Astrocyte (in vitro differentiated cells and primary cell): Measurements from ENCODE around the gene ANKRD44. TPM values are rescaled to one million over a fixed set of nuclear protein-coding genes. Genes with fewer than 3 reads are reported as not detected.
A peak's percentile ranks its signal among the peaks of the same experiment; 100 is the strongest.

Experiments used
- DNase-seq: peaks from one replicate; pipeline ENCODE4 v3.0.0-alpha.2; 2010; ENCODE audit warnings: low read depth
- FAIRE-seq: peaks from 2 replicates; lab custom pipeline; 2011; peaks lifted over from hg19 to GRCh38; lab: Jason Lieb, UNC
- H2AFZ ChIP-seq: 2 replicates; pipeline ENCODE4 v1.6.0; 2012; ENCODE audit warnings: low read depth, low read length, inconsistent platforms
- H3K27ac ChIP-seq: 2 replicates; pipeline ENCODE4 v1.5.1; 2011; ENCODE audit warnings: low read depth, low read length, inconsistent platforms
- H3K27me3 ChIP-seq: 2 replicates; pipeline ENCODE4 v1.6.0; 2011; ENCODE audit warnings: low read length, inconsistent platforms; ENCODE audit not compliant: insufficient read depth
- H3K36me3 ChIP-seq: 2 replicates; pipeline ENCODE4 v1.5.1; 2011; ENCODE audit warnings: low read length, inconsistent platforms; ENCODE audit not compliant: insufficient read depth
- H3K4me1 ChIP-seq: 2 replicates; pipeline ENCODE4 v1.5.1; 2011; ENCODE audit warnings: low read length, inconsistent platforms; ENCODE audit not compliant: insufficient read depth
- H3K4me2 ChIP-seq: 2 replicates; pipeline ENCODE4 v1.6.0; 2012; ENCODE audit warnings: low read length, inconsistent platforms
- H3K4me3 ChIP-seq: 2 replicates; pipeline ENCODE4 v1.5.1; 2011; ENCODE audit warnings: low read depth, mild to moderate bottlenecking, low read length, inconsistent platforms; ENCODE audit not compliant: insufficient read depth
- H3K79me2 ChIP-seq: 2 replicates; pipeline ENCODE4 v1.6.0; 2012; ENCODE audit warnings: mild to moderate bottlenecking, low read length, inconsistent platforms; ENCODE audit not compliant: insufficient read depth
- H3K9ac ChIP-seq: 2 replicates; pipeline ENCODE4 v1.6.0; 2012; ENCODE audit warnings: mild to moderate bottlenecking, low read length, inconsistent platforms
- H3K9me3 ChIP-seq: 2 replicates; pipeline ENCODE4 v1.5.1; 2012; ENCODE audit warnings: low read depth, mild to moderate bottlenecking, low read length, inconsistent platforms; ENCODE audit not compliant: insufficient read depth
- H4K20me1 ChIP-seq: 2 replicates; pipeline ENCODE4 v1.6.0; 2012; ENCODE audit warnings: low read length, inconsistent platforms; ENCODE audit not compliant: insufficient read depth
- H3K27ac Mint-ChIP-seq: one replicate; pipeline ENCODE4 v1.8.0; 2021; ENCODE audit warnings: mild to moderate bottlenecking, mixed read lengths; ENCODE audit not compliant: unreplicated experiment
- H3K27me3 Mint-ChIP-seq: one replicate; pipeline ENCODE4 v1.8.0; 2021; ENCODE audit warnings: low read depth, mixed read lengths; ENCODE audit not compliant: unreplicated experiment
- H3K36me3 Mint-ChIP-seq: one replicate; pipeline ENCODE4 v1.8.0; 2021; ENCODE audit warnings: low read depth, mixed read lengths; ENCODE audit not compliant: unreplicated experiment
- H3K4me1 Mint-ChIP-seq: one replicate; pipeline ENCODE4 v1.8.0; 2021; ENCODE audit warnings: low read depth, mixed read lengths; ENCODE audit not compliant: unreplicated experiment
- H3K4me3 Mint-ChIP-seq: one replicate; pipeline ENCODE4 v1.8.0; 2021; ENCODE audit warnings: mild to moderate bottlenecking, moderate library complexity, mixed read lengths; ENCODE audit not compliant: unreplicated experiment
- H3K9me3 Mint-ChIP-seq: one replicate; pipeline ENCODE4 v1.8.0; 2021; ENCODE audit warnings: mild to moderate bottlenecking, mixed read lengths; ENCODE audit not compliant: unreplicated experiment
- CTCF ChIP-seq: IDR thresholded peaks from 2 replicates; pipeline ENCODE4 v1.5.1; 2011; ENCODE audit warnings: low read depth, mild to moderate bottlenecking, inconsistent platforms, low read length, moderate library complexity; ENCODE audit not compliant: insufficient read depth
- EZH2 ChIP-seq: IDR thresholded peaks from 2 replicates; pipeline ENCODE4 v1.6.1; 2012; ENCODE audit warnings: mild to moderate bottlenecking, low read length, inconsistent platforms; ENCODE audit not compliant: insufficient read depth
- total RNA-seq: library from RNA; stranded (reverse); gene quantifications from 2 replicates; pipeline ENCODE4 v1.2.1, GENCODE V29; 2021

The ANKRD44 gene
- total RNA-seq, 1 donor from 2014 or later = 7.2 TPM

DNA sequence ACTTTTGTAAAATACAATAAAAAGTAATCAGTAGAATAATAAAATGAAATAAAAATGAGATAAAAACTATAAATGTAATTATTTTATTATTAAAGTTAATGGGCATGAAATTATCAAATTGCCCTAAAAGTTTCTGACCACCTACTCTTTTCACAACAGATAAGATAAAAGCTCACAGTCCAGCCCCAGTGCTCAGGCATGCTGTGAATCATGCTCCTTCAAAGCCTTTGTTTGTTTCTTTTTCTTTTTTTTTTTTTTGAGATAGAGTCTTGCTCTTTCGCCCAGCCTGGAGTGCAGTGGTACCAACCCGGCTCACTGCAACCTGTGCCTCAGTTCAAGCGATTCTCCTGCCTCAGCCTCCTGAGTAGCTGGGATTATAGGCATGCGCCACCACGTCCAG lies 181.7 kb downstream of the ANKRD44 start:
- Mint-ChIP-seq H3K36me3 (no peaks in the 10 kb centered on the region), H3K27ac (no peak overlapping the region), H3K4me1 (peaks cover 16% of the 10 kb centered on the region), H3K4me3 (no peak overlapping the region), H3K9me3 (no peaks in the 10 kb centered on the region), H3K27me3 (no peaks in the 10 kb centered on the region)
- DNase-seq (peak; percentile 55), FAIRE-seq (no peak)
- Histone ChIP-seq H3K4me3 (no peak overlapping the region), H2AFZ (no peak overlapping the region), H3K4me2 (no peak overlapping the region), H3K79me2 (no peaks in the 10 kb centered on the region), H3K36me3 (no peaks in the 10 kb centered on the region), H3K9ac (no peak overlapping the region), H3K9me3 (no peaks in the 10 kb centered on the region), H4K20me1 (no peaks in the 10 kb centered on the region), H3K4me1 (peaks cover 14% of the 10 kb centered on the region), H3K27ac (no peak overlapping the region), H3K27me3 (no peaks in the 10 kb centered on the region)
- TF ChIP-seq EZH2 (no peak), CTCF (no peak)

DNA sequence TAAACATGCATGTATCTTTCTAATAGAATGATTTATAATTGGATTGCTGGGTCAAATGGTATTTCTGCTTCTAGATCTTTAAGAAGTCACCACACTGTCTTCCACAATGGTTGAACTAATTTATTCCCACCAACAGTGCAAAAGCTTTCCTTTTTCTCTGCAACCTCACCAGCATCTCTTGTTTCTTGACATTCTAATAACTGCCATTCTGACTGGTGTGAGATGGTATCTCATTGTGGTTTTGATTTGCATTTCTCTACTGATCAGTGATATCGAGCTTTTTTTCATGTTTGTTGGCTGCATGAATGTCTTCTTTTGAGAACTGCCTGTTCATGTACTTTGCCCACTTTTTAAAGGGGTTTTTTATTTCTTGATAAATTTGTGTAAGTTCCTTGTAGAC lies 182.5 kb downstream of the ANKRD44 start:
- FAIRE-seq (no peak), DNase-seq (peak; percentile 20)
- no peaks in the 10 kb centered on the region for H3K27me3 Mint-ChIP-seq
- Histone ChIP-seq H2AFZ (no peak overlapping the region), H3K79me2 (no peaks in the 10 kb centered on the region), H4K20me1 (no peaks in the 10 kb centered on the region), H3K4me2 (no peak overlapping the region), H3K27me3 (no peaks in the 10 kb centered on the region), H3K4me3 (no peak overlapping the region), H3K27ac (no peak overlapping the region), H3K4me1 (peaks cover 14% of the 10 kb centered on the region), H3K9ac (no peak overlapping the region), H3K9me3 (no peaks in the 10 kb centered on the region), H3K36me3 (no peaks in the 10 kb centered on the region)
- peaks cover 16% of the 10 kb centered on the region for H3K4me1 Mint-ChIP-seq
- no peak overlapping the region for H3K4me3 Mint-ChIP-seq
- no peaks in the 10 kb centered on the region for H3K9me3 Mint-ChIP-seq
- TF ChIP-seq CTCF = no peak
- TF ChIP-seq EZH2 = no peak
- no peak overlapping the region for H3K27ac Mint-ChIP-seq
- no peaks in the 10 kb centered on the region for H3K36me3 Mint-ChIP-seq

- Mint-ChIP-seq H3K4me3 (no peak overlapping the region), H3K27me3 (no peaks in the 10 kb centered on the region), H3K27ac (no peak overlapping the region), H3K4me1 (peaks cover 19% of the 10 kb centered on the region), H3K36me3 (peaks cover 2% of the 10 kb centered on the region), H3K9me3 (no peaks in the 10 kb centered on the region)
- no peak overlapping the region for H3K9ac ChIP-seq
- no peak overlapping the region for H2AFZ ChIP-seq
- H3K36me3 ChIP-seq = no peaks in the 10 kb centered on the region
- H3K79me2 ChIP-seq = no peaks in the 10 kb centered on the region
- FAIRE-seq (no peak), DNase-seq (no peak)
- H3K9me3 ChIP-seq = no peaks in the 10 kb centered on the region
- H3K4me3 ChIP-seq = no peak overlapping the region
- no peak overlapping the region for H3K27ac ChIP-seq
- peaks cover 14% of the 10 kb centered on the region for H3K4me1 ChIP-seq
- H4K20me1 ChIP-seq = no peaks in the 10 kb centered on the region
- TF ChIP-seq EZH2 = no peak
- H3K27me3 ChIP-seq = no peaks in the 10 kb centered on the region
- no peak overlapping the region for H3K4me2 ChIP-seq
Measured at GRCh38 chr2:197126630-197127352, 183.8 kb downstream of the ANKRD44 start.
